GM18498 (cell line): ENCODE results near the gene AHCTF1.

ENCODE experiments used
- ATAC-seq: cut with Tn5 transposase; IDR thresholded peaks from one replicate; pipeline ENCODE4 v1.9.1; 2021; ENCODE audit warnings: mild to moderate bottlenecking, moderate library complexity; ENCODE audit not compliant: unreplicated experiment

The AHCTF1 gene

GRCh38 chr1:246798606-246799496 is 132.9 kb downstream of the AHCTF1 start:
- no peak for ATAC-seq

- ATAC-seq: no peak
Measured at GRCh38 chr1:246798107-246798506, 133.6 kb downstream of the AHCTF1 start.

DNA sequence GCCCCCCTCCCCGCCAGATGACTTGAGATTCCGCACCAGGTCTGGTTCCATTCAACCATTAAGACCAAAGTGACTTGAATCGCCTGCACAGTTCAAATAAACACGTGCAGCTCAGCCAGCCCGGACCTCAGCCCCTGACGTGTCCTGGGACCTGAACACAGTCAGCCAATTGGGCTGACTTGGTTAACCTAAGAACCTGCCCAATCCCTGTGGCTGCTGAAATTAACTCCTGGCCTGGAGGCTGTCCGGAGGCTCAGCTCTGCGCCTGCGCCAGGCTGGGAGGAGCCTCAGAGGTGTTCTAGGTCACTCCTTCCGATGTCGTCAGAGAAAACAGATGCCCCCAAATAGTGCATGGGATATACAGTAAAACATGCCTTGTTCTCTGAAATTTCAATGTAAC is 134.2 kb downstream of the AHCTF1 start:
- ATAC-seq: no peak

- no peak for ATAC-seq
Measured at GRCh38 chr1:246797157-246797556, 134.6 kb downstream of the AHCTF1 start.

- no peak for ATAC-seq
Measured at GRCh38 chr1:246795906-246796694, 135.6 kb downstream of the AHCTF1 start.

- no peak for ATAC-seq
Measured at GRCh38 chr1:246794828-246795671, 136.7 kb downstream of the AHCTF1 start.

- no peak for ATAC-seq
Measured at GRCh38 chr1:246794048-246794827, 137.5 kb downstream of the AHCTF1 start.

DNA sequence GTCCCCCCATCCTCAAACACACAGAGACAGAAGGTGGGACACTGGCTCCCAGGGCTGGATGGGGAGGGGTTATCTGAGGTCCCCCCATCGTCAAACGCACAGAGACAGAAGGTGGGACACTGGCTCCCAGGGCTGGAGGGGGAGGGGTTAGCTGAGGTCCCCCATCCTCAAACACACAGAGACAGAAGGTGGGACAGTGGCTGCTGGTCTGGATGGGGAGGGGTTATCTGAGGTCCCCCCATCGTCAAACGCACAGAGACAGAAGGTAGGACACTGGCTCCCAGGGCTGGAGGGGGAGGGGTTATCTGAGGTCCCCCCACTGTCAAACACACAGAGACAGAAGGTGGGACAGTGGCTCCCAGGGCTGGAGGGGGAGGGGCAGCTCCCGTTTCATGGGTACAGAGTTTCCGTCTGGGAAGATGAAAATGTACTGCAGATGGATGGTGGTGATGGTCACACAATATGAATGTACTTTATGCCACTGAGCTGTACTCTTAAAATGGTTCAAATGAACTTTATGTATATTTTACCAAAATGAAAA is 138.3 kb downstream of the AHCTF1 start:
- no peak for ATAC-seq

DNA sequence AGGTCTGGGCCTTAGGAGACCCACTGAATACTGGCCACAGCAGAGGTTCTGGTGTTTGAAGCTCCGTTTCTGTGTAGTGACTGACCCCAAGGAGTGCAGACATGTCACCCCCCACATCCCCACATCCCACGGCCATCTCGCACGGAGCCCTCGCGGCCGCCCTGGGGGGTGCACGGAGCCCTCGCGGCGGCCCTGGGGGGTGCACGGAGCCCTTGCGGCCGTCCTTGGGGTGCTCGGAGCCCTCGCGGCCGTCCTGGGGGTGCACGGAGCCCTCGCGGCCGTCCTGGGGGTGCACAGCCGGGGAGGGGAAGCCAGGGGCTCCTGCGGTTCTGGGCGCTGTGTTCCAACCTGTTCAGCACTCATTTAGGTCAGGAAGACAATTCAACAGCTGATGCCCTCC is 139.1 kb downstream of the AHCTF1 start:
- no peak for ATAC-seq

DNA sequence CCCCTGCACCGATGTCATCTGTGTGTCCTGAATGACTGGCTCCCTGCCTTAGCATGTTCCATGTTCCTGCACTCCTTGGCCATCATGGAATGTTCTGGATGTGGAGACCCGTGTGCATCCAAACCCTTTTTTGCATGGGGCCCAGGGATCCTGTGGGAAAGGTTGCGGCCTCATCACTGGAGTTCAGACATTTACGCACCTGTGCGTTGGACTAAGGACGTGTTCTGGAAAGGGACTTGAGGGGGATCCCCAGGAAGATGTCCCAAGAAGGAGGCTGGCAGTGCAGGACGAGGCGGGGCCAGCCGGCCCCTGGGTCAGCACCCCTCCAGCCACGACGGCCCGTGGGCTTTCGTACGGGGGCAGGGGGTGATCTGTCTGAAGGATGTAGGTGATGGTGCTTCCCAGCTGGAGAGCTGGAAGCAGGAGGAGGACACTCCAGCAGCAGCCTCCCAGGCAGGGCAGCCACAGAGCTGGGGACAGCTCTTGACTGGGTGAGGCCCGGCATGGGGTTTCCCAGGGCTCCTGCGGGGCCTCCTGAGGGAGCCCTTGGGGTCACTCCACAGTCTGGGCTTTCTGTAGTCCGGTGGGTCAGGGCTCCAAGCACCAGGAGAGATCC is 140.3 kb downstream of the AHCTF1 start:
- ATAC-seq: no peak

- no peak for ATAC-seq
Measured at GRCh38 chr1:246790833-246791232, 140.9 kb downstream of the AHCTF1 start.

- no peak for ATAC-seq
Measured at GRCh38 chr1:246790364-246790763, 141.4 kb downstream of the AHCTF1 start.

GRCh38 chr1:246789454-246790339 is 142.1 kb downstream of the AHCTF1 start:
- no peak for ATAC-seq
